Natural killer cell (primary cell): Measurements from ENCODE around the gene AHDC1. TPM values are rescaled to one million over a fixed set of nuclear protein-coding genes. Genes with fewer than 3 reads are reported as not detected.

Experiments
- ATAC-seq, 3 donors: fragments of 150-1000 bp in 2 of 3; fragments of 200-7000 bp in 1 of 3; cut with Tn5 transposase; 1 replicate in 1 of 3; 2 replicates in 2 of 3; pipeline ENCODE4 v1.10.0; 2021; ENCODE audit warnings: mild to moderate bottlenecking in 2 of 3, moderate library complexity in 2 of 3
- DNase-seq, 2 donors: peaks; one replicate each; pipeline versions ENCODE4 v3.0.0 to v3.0.0-alpha.2; 2013 to 2021; ENCODE audit warnings: mixed read lengths in 1 of 2
- H3K27ac ChIP-seq: one replicate; pipeline ENCODE4 v1.5.1; 2013; ENCODE audit warnings: mild to moderate bottlenecking, low read length
- H3K27me3 ChIP-seq: one replicate; pipeline ENCODE4 v1.6.1; 2013; ENCODE audit warnings: low read length; ENCODE audit not compliant: control insufficient read depth, insufficient read depth
- H3K36me3 ChIP-seq: one replicate; pipeline ENCODE4 v1.6.1; 2013; ENCODE audit warnings: low read length; ENCODE audit not compliant: control insufficient read depth, insufficient read depth
- H3K4me1 ChIP-seq: one replicate; pipeline ENCODE4 v1.6.1; 2013; ENCODE audit warnings: low read length; ENCODE audit not compliant: control insufficient read depth, insufficient read depth
- H3K4me3 ChIP-seq: one replicate; pipeline ENCODE4 v1.5.1; 2013; ENCODE audit warnings: low read length
- H3K9me3 ChIP-seq: one replicate; pipeline ENCODE4 v1.6.1; 2013; ENCODE audit warnings: low read length; ENCODE audit not compliant: control insufficient read depth, insufficient read depth
- H3K27ac Mint-ChIP-seq, 2 donors: one replicate each; pipeline ENCODE4 v1.8.0; 2022; ENCODE audit warnings: mild to moderate bottlenecking in 2 of 2, mixed read lengths in 2 of 2, moderate library complexity in 1 of 2
- H3K27me3 Mint-ChIP-seq, 2 donors: one replicate each; pipeline ENCODE4 v1.8.0; 2022; ENCODE audit warnings: low read depth in 2 of 2, mixed read lengths in 2 of 2
- H3K36me3 Mint-ChIP-seq: one replicate; pipeline ENCODE4 v1.8.0; 2022; ENCODE audit warnings: mixed read lengths
- H3K4me1 Mint-ChIP-seq, 2 donors: one replicate each; pipeline ENCODE4 v1.8.0; 2022; ENCODE audit warnings: mixed read lengths in 2 of 2
- H3K4me3 Mint-ChIP-seq: one replicate; pipeline ENCODE4 v1.8.0; 2022; ENCODE audit warnings: mild to moderate bottlenecking, moderate library complexity, mixed read lengths
- H3K9me3 Mint-ChIP-seq, 2 donors: one replicate each; pipeline ENCODE4 v1.8.0; 2022; ENCODE audit warnings: mixed read lengths in 2 of 2
- WGBS: methylation state at CpG from one replicate; pipeline ENCODE4 v1.1.7; 2013; ENCODE audit warnings: missing lambda C conversion rate; ENCODE audit not compliant: insufficient coverage; 5-methylcytosine and 5-hydroxymethylcytosine counted together
- intact Hi-C: fragments of 100-400 bp; cut with micrococcal nuclease; formaldehyde crosslinking; loops from one replicate; pipeline ENCODE4 v1.14.2; 2022
- total RNA-seq, 4 donors: library from RNA; stranded (reverse); fragments of 120-200 nt in 1 of 4; gene quantifications; one replicate each; pipeline versions ENCODE4 v1.2.3 to v1.2.4, GENCODE V29; 2013 to 2022
- TF ChIP-seq, protein P1 (sequence below): fragments of 200-600 bp; IDR thresholded peaks from one replicate; pipeline ENCODE4 v1.8.0; 2022; ENCODE audit warnings: antibody characterized with exemption

Gene AHDC1
- total RNA-seq, 3 donors from 2014 or later (not counting 1 experiment from before 2014, with no cell fraction given) = 39.6 to 67.0 (median 47.0) TPM

DNA sequence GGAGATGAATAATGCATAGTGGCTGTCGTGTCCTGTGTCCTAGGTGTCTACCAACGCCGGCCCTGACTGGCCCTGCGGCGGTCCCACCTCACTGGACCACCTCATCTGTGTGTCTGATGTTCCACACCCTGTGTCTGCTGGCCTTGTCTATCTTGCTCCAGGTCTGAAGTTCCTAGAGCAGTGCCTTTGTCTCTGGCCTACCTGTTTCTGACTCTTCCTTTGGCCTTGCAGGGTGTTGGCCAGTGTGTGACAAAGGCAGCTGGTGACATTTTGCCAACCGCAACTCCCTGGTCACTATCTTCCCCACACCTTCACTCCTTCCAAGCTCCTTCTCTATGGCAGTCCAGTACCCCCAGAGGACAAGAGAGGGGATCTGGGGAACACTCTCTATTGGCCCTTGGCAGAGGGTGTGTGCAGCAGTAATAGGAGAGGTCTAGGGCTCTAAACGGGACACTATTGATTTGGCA, 1.4 kb upstream of the AHDC1 start:
- Histone ChIP-seq H3K27ac (no peak overlapping the region), H3K4me1 (peaks cover 77% of the 10 kb centered on the region), H3K27me3 (no peaks in the 10 kb centered on the region), H3K4me3 (no peak overlapping the region), H3K9me3 (no peaks in the 10 kb centered on the region), H3K36me3 (no peaks in the 10 kb centered on the region)
- Mint-ChIP-seq H3K27ac (peak overlapping the region in 1 of 2 donors; percentile 48), H3K9me3 (no peaks in the 10 kb centered on the region), H3K4me3 (peak overlapping the region; percentile 87), H3K27me3 (no peaks in the 10 kb centered on the region), H3K36me3 (no peaks in the 10 kb centered on the region), H3K4me1 (peaks cover 18 to 35% of the 10 kb centered on the region in 2 donors)
- 84% methylated on average over 7 of the region's 7 CpGs for WGBS
- DNase-seq = no peak
- no peak for ATAC-seq
- TF ChIP-seq, protein P1, sequence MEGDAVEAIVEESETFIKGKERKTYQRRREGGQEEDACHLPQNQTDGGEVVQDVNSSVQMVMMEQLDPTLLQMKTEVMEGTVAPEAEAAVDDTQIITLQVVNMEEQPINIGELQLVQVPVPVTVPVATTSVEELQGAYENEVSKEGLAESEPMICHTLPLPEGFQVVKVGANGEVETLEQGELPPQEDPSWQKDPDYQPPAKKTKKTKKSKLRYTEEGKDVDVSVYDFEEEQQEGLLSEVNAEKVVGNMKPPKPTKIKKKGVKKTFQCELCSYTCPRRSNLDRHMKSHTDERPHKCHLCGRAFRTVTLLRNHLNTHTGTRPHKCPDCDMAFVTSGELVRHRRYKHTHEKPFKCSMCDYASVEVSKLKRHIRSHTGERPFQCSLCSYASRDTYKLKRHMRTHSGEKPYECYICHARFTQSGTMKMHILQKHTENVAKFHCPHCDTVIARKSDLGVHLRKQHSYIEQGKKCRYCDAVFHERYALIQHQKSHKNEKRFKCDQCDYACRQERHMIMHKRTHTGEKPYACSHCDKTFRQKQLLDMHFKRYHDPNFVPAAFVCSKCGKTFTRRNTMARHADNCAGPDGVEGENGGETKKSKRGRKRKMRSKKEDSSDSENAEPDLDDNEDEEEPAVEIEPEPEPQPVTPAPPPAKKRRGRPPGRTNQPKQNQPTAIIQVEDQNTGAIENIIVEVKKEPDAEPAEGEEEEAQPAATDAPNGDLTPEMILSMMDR = no peak
- intact Hi-C loops = loop anchor here (5.0 kb wide), 3 partner anchors 113 to 203 kb away; partner anchors contain the start of gene WASF2

DNA sequence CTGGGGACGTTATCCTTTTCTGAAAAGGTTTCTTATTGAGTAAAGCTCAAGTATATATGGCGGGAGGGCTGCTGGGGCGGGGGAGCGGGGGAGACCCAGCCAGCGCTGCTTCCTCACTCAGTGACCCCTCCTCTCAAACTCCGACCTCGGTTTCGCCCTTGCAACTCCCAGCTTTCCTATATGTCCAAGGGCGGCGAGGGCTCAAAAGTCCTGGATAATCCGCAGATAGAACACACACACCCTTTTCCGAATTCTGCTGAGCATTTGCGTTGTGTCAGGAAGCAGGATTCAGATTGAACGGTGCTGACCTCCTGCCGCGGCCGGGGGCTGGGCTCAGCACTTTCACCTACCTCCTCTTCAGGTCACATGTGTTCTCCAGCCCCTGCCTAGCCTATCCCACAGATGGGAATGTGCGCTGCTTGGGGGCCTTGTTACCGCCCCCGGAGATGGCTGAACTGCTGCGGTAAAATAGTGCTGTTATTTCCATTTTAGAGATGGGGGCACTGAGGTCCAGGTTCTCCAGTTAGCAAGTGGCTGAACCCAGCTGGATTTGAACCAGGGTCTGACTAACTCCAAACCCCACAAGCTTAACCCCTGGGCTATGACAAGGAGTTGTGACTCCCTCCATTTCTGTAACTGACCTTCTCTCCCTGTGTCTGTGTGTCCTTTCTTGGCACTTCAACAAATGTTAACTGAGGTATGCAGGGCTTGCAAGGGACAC, 795 bp upstream of the AHDC1 start:
- intact Hi-C loops = loop anchor here (5.0 kb wide), 3 partner anchors 112 to 202 kb away; partner anchors contain the start of gene WASF2
- ATAC-seq (no peak), DNase-seq (no peak)
- Mint-ChIP-seq H3K9me3 (no peaks in the 10 kb centered on the region), H3K36me3 (no peaks in the 10 kb centered on the region), H3K27ac (peak overlapping the region; percentile 81 to 91), H3K4me3 (peak overlapping the region; percentile 87), H3K4me1 (peaks cover 24 to 41% of the 10 kb centered on the region in 2 donors), H3K27me3 (no peaks in the 10 kb centered on the region)
- no peak overlapping the region for H3K4me3 ChIP-seq
- H3K27me3 ChIP-seq = no peaks in the 10 kb centered on the region
- no peak overlapping the region for H3K27ac ChIP-seq
- 52% methylated on average over 21 of the region's 21 CpGs for WGBS
- H3K36me3 ChIP-seq = no peaks in the 10 kb centered on the region
- no peaks in the 10 kb centered on the region for H3K9me3 ChIP-seq
- TF ChIP-seq, protein P1 = no peak
- peaks cover 77% of the 10 kb centered on the region for H3K4me1 ChIP-seq

- Mint-ChIP-seq H3K4me1 (peaks cover 27 to 55% of the 10 kb centered on the region in 2 donors), H3K36me3 (no peaks in the 10 kb centered on the region), H3K27ac (peak overlapping the region; percentile 81 to 91), H3K27me3 (no peaks in the 10 kb centered on the region), H3K9me3 (no peaks in the 10 kb centered on the region), H3K4me3 (peak overlapping the region; percentile 94)
- DNase-seq (peak; percentile 42 to 60), ATAC-seq (peak; percentile 5 to 9 (median 8))
- H3K36me3 ChIP-seq = no peaks in the 10 kb centered on the region
- intact Hi-C loops = no loop called here
- H3K9me3 ChIP-seq = no peaks in the 10 kb centered on the region
- peak overlapping the region; percentile 87 for H3K4me3 ChIP-seq
- WGBS = under 1% methylated on average over 41 of the region's 43 CpGs
- TF ChIP-seq, protein P1 = no peak
- H3K4me1 ChIP-seq = peaks cover 77% of the 10 kb centered on the region
- H3K27me3 ChIP-seq = no peaks in the 10 kb centered on the region
- H3K27ac ChIP-seq = peak overlapping the region; percentile 71
These were observed 649 bp downstream of the AHDC1 start for GRCh38 chr1:27603309-27603680.
